GM12878 (cell line): Measurements from ENCODE around the gene SH3YL1.

Experiments used
- EGR1 ChIP-seq, 2 experiments: IDR thresholded peaks; 1 replicate in 1 of 2; 2 replicates in 1 of 2; pipeline ENCODE4 v1.6.1; 2011 to 2012; ENCODE audit warnings: low read depth in 2 of 2, low read length in 2 of 2, borderline replicate concordance in 1 of 2, mild to moderate bottlenecking in 1 of 2, moderate library complexity in 1 of 2
- EP300 ChIP-seq, 2 experiments: fragments of 150-350 bp in 1 of 2; IDR thresholded peaks; 2 replicates each; pipeline ENCODE4 v1.6.1; 2011 to 2012; ENCODE audit warnings: low read depth in 2 of 2, low read length in 2 of 2, borderline replicate concordance in 1 of 2, improper control_type of control experiment in 1 of 2, inconsistent platforms in 1 of 2; ENCODE audit not compliant: control insufficient read depth in 1 of 2
- EZH2 ChIP-seq: IDR thresholded peaks from 2 replicates; pipeline ENCODE4 v1.6.1; 2012; ENCODE audit warnings: low read depth, mild to moderate bottlenecking, control low read depth, inconsistent platforms, low read length, borderline replicate concordance; ENCODE audit not compliant: control insufficient read depth
- FOXK2 ChIP-seq: fragments of 450-650 bp; IDR thresholded peaks from 2 replicates; pipeline ENCODE4 v1.6.1; 2017; ENCODE audit warnings: mild to moderate bottlenecking, moderate library complexity
- MTA3 ChIP-seq: IDR thresholded peaks from 2 replicates; pipeline ENCODE4 v1.6.1; 2012; ENCODE audit warnings: low read length, inconsistent platforms, borderline replicate concordance
- NR2C2 ChIP-seq: IDR thresholded peaks from 2 replicates; pipeline ENCODE4 v1.6.1; 2011; ENCODE audit warnings: borderline replicate concordance, low read depth; ENCODE audit not compliant: control insufficient read depth, insufficient read length
- SP1 ChIP-seq: IDR thresholded peaks from one replicate; pipeline ENCODE4 v1.6.1; 2011; ENCODE audit warnings: low read depth, low read length
- TAF1 ChIP-seq: IDR thresholded peaks from 2 replicates; pipeline ENCODE4 v1.6.1; 2011; ENCODE audit warnings: mild to moderate bottlenecking, low read depth, low read length, borderline replicate concordance
- TBL1XR1 ChIP-seq: IDR thresholded peaks from 2 replicates; pipeline ENCODE4 v1.6.1; 2012; ENCODE audit warnings: low read depth, low read length, improper control_type of control experiment
- ZNF274 ChIP-seq: IDR thresholded peaks from one replicate; pipeline ENCODE4 v1.8.0; 2011; ENCODE audit not compliant: insufficient read length, insufficient read depth
- TF ChIP-seq, protein P1 (sequence below), 3 experiments: IDR thresholded peaks in 2 of 3; conservative IDR thresholded peaks in 1 of 3; 2 replicates each; pipeline ENCODE4 v1.5.1; 2011; ENCODE audit warnings: low read depth in 3 of 3, low read length in 3 of 3, mild to moderate bottlenecking in 3 of 3, control low read depth in 2 of 3, moderate library complexity in 2 of 3, inconsistent platforms in 1 of 3, mixed read lengths in 1 of 3; ENCODE audit not compliant: control insufficient read depth in 2 of 3, insufficient read depth in 1 of 3; ENCODE audit errors: extremely low read depth in 1 of 3
- TF ChIP-seq, protein P2 (sequence below): fragments of 450-650 bp; IDR thresholded peaks from 2 replicates; pipeline ENCODE4 v1.6.1; 2017; ENCODE audit warnings: mild to moderate bottlenecking

DNA sequence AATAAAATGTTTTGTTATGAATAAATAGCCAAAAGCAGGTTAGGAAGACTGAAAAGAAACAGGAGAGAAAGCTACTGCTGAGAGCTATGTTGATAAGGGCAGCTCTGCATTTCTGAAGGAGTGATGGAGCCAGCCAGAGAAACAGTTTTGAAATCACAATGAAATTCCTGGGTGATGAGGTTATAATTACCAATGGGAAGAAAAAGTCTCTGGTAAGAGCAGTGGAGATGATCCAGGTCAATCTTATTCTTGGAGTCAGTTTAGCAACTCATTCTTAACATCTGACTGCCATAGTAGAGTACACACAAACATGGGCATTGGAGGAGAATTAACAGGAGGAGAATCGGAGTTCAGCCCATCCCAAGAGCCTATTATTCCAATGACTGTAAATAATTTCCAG lies 21.7 kb upstream of the SH3YL1 start:
- TF ChIP-seq, protein P1, sequence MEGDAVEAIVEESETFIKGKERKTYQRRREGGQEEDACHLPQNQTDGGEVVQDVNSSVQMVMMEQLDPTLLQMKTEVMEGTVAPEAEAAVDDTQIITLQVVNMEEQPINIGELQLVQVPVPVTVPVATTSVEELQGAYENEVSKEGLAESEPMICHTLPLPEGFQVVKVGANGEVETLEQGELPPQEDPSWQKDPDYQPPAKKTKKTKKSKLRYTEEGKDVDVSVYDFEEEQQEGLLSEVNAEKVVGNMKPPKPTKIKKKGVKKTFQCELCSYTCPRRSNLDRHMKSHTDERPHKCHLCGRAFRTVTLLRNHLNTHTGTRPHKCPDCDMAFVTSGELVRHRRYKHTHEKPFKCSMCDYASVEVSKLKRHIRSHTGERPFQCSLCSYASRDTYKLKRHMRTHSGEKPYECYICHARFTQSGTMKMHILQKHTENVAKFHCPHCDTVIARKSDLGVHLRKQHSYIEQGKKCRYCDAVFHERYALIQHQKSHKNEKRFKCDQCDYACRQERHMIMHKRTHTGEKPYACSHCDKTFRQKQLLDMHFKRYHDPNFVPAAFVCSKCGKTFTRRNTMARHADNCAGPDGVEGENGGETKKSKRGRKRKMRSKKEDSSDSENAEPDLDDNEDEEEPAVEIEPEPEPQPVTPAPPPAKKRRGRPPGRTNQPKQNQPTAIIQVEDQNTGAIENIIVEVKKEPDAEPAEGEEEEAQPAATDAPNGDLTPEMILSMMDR (IDR thresholded peaks at IDR 0.05 in 2 of 3, conservative IDR thresholded peaks at IDR 0.05 in 1 of 3; ENCODE audit: control insufficient read depth in 2 of 3, extremely low read depth in 1 of 3, insufficient read depth in 1 of 3, low read depth in 3 of 3, low read length in 3 of 3): no peak
- TF ChIP-seq TBL1XR1 (no peak), ZNF274 (no peak), SP1 (no peak), EZH2 (no peak), FOXK2 (no peak), NR2C2 (no peak), TAF1 (no peak), MTA3 (no peak), EP300 (IDR thresholded peaks at IDR 0.05; ENCODE audit: borderline replicate concordance in 1 of 2, control insufficient read depth in 1 of 2, low read depth in 2 of 2, low read length in 2 of 2) (no peak), EGR1 (IDR thresholded peaks at IDR 0.05; ENCODE audit: borderline replicate concordance in 1 of 2, low read depth in 2 of 2, low read length in 2 of 2) (no peak)
- TF ChIP-seq, protein P2, sequence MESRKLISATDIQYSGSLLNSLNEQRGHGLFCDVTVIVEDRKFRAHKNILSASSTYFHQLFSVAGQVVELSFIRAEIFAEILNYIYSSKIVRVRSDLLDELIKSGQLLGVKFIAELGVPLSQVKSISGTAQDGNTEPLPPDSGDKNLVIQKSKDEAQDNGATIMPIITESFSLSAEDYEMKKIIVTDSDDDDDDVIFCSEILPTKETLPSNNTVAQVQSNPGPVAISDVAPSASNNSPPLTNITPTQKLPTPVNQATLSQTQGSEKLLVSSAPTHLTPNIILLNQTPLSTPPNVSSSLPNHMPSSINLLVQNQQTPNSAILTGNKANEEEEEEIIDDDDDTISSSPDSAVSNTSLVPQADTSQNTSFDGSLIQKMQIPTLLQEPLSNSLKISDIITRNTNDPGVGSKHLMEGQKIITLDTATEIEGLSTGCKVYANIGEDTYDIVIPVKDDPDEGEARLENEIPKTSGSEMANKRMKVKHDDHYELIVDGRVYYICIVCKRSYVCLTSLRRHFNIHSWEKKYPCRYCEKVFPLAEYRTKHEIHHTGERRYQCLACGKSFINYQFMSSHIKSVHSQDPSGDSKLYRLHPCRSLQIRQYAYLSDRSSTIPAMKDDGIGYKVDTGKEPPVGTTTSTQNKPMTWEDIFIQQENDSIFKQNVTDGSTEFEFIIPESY: no peak
